ENCODE measurements around the gene SHLD1. TPM values are rescaled to one million over a fixed set of nuclear protein-coding genes. Genes with fewer than 3 reads are reported as not detected.

Gene SHLD1
- total RNA-seq, 1 donor from 2014 or later: 3.1 TPM

DNA sequence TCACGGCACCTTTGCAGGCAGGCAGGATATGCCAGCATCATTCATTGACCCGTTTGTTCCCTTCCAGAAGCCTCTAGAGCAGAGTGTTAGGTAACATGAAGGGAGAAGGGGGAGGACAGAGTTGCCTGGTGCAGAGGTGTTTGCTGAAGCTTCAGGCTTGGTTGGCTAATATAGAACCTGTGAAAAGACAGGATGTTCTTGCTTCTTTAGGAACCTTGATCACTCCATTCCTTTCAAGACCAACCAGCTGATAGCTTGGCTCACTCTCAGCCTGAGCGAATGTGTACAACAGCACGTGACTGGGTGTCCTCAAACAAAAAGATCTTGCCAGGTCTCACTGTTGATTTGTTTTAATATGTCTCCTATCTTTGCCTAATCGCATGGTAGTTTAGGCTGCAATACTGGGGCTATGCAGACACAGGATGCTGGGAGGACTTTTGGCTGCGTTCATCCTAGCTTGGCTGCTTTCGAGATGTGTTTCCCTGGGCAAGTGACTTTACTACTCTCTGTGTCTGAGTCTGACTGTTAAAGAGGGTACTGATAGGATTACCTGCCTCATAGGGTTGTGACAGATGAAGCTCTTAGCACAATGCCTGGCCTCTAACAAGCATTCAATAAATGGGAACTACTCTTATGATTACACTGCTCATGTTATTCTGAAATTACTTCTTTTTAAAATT is 16.0 kb downstream of the SHLD1 start:
- Mint-ChIP-seq H3K36me3 (ENCODE audit: low read depth) (no peaks in the 10 kb centered on the region), H3K27me3 (ENCODE audit: low read depth) (no peaks in the 10 kb centered on the region), H3K27ac (ENCODE audit: unreplicated experiment) (no peak overlapping the region), H3K9me3 (ENCODE audit: low read depth) (no peaks in the 10 kb centered on the region), H3K4me3 (ENCODE audit: unreplicated experiment) (no peak overlapping the region), H3K4me1 (ENCODE audit: low read depth) (peaks cover 4% of the 10 kb centered on the region)
- TF ChIP-seq, protein P1, sequence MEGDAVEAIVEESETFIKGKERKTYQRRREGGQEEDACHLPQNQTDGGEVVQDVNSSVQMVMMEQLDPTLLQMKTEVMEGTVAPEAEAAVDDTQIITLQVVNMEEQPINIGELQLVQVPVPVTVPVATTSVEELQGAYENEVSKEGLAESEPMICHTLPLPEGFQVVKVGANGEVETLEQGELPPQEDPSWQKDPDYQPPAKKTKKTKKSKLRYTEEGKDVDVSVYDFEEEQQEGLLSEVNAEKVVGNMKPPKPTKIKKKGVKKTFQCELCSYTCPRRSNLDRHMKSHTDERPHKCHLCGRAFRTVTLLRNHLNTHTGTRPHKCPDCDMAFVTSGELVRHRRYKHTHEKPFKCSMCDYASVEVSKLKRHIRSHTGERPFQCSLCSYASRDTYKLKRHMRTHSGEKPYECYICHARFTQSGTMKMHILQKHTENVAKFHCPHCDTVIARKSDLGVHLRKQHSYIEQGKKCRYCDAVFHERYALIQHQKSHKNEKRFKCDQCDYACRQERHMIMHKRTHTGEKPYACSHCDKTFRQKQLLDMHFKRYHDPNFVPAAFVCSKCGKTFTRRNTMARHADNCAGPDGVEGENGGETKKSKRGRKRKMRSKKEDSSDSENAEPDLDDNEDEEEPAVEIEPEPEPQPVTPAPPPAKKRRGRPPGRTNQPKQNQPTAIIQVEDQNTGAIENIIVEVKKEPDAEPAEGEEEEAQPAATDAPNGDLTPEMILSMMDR (IDR thresholded peaks at IDR 0.05): no peak
- no peak for DNase-seq (ENCODE audit: low spot score)

- H3K4me3 Mint-ChIP-seq (ENCODE audit: unreplicated experiment): no peak overlapping the region
- no peak for DNase-seq (ENCODE audit: low spot score)
- no peak overlapping the region for H3K27ac Mint-ChIP-seq (ENCODE audit: unreplicated experiment)
- no peaks in the 10 kb centered on the region for H3K27me3 Mint-ChIP-seq (ENCODE audit: low read depth)
- no peaks in the 10 kb centered on the region for H3K36me3 Mint-ChIP-seq (ENCODE audit: low read depth)
- H3K9me3 Mint-ChIP-seq (ENCODE audit: low read depth): no peaks in the 10 kb centered on the region
- TF ChIP-seq, protein P1 (IDR thresholded peaks at IDR 0.05): no peak
- H3K4me1 Mint-ChIP-seq (ENCODE audit: low read depth): peaks cover 4% of the 10 kb centered on the region
Measured at GRCh38 chr20:5767493-5768098, 17.4 kb downstream of the SHLD1 start.

DNA sequence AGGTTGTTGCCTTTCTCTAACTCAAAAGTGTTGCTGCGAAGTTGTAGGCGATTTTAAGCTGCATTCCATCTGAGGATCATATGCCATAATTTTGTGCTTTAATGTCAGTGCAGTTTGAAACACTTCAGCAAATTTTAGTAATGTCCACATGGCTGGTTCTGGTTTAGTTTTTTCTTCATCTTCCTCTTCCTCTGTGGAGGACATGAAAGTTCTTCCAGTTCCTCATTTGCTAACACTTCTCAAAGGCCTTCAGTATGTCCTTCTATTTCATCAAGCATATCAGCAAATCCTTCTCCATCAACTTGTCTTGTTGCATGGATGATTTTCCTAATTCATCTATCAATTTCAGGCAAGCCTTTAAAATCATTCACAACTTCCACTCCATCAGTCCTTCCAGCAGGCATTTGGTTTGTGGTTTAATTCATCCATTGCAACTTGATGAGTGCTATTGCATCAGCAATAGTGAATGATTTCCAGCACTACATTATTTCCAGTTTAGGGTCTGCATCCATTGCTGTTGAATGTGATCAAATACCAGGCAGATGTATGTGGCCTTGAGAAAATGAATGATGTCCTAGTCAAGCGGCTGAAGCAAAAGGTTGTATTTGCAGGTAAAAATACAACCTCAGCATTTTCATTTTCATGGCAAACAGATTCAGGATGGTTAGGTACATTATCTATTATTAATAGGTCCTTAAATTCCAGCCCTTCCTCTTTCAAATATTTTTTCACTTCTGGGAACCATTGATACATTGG is 20.2 kb downstream of the SHLD1 start:
- Mint-ChIP-seq H3K4me3 (ENCODE audit: unreplicated experiment) (no peak overlapping the region), H3K27me3 (ENCODE audit: low read depth) (no peaks in the 10 kb centered on the region), H3K9me3 (ENCODE audit: low read depth) (no peaks in the 10 kb centered on the region), H3K4me1 (ENCODE audit: low read depth) (peaks cover 4% of the 10 kb centered on the region), H3K27ac (ENCODE audit: unreplicated experiment) (no peak overlapping the region), H3K36me3 (ENCODE audit: low read depth) (peaks cover 3% of the 10 kb centered on the region)
- TF ChIP-seq, protein P1 (IDR thresholded peaks at IDR 0.05): no peak
- no peak for DNase-seq (ENCODE audit: low spot score)

- Mint-ChIP-seq H3K4me3 (ENCODE audit: unreplicated experiment) (no peak overlapping the region), H3K9me3 (ENCODE audit: low read depth) (no peaks in the 10 kb centered on the region), H3K36me3 (ENCODE audit: low read depth) (peaks cover 3% of the 10 kb centered on the region), H3K4me1 (ENCODE audit: low read depth) (peaks cover 4% of the 10 kb centered on the region), H3K27me3 (ENCODE audit: low read depth) (no peaks in the 10 kb centered on the region), H3K27ac (ENCODE audit: unreplicated experiment) (no peak overlapping the region)
- TF ChIP-seq, protein P1 (IDR thresholded peaks at IDR 0.05): no peak
- DNase-seq (ENCODE audit: low spot score): no peak
Measured at GRCh38 chr20:5770987-5771318, 20.8 kb downstream of the SHLD1 start.

GRCh38 chr20:5772704-5773103 is 22.5 kb downstream of the SHLD1 start:
- Mint-ChIP-seq H3K27ac (ENCODE audit: unreplicated experiment) (no peak overlapping the region), H3K9me3 (ENCODE audit: low read depth) (no peaks in the 10 kb centered on the region), H3K27me3 (ENCODE audit: low read depth) (no peaks in the 10 kb centered on the region), H3K36me3 (ENCODE audit: low read depth) (peaks cover 3% of the 10 kb centered on the region), H3K4me3 (ENCODE audit: unreplicated experiment) (no peak overlapping the region), H3K4me1 (ENCODE audit: low read depth) (peaks cover 4% of the 10 kb centered on the region)
- TF ChIP-seq, protein P1 (IDR thresholded peaks at IDR 0.05): no peak
- no peak for DNase-seq (ENCODE audit: low spot score)
